Esophagus muscularis mucosa (tissue), 4 donors: Measurements from ENCODE around the gene RABEPK. TPM values are rescaled to one million over a fixed set of nuclear protein-coding genes. Genes with fewer than 3 reads are reported as not detected.

ENCODE experiments used
- DNase-seq: peaks from one replicate; pipeline ENCODE4 v3.0.0-alpha.2; 2017; ENCODE audit errors: extremely low spot score
- H3K27ac ChIP-seq, 4 donors: fragments of 200-600 bp; sonication (generic); replicated peaks in 1 of 4; 1 replicate in 3 of 4; 2 replicates in 1 of 4; pipeline ENCODE4 v1.5.1; 2016 to 2019; ENCODE audit warnings: mild to moderate bottlenecking in 1 of 4
- H3K27me3 ChIP-seq, 4 donors: fragments of 200-600 bp; sonication (generic); one replicate each; pipeline versions ENCODE4 v1.5.1 to v1.6.0; 2016 to 2019
- H3K36me3 ChIP-seq, 4 donors: fragments of 200-600 bp; sonication (generic); one replicate each; pipeline ENCODE4 v1.5.1; 2016 to 2019
- H3K4me1 ChIP-seq, 4 donors: fragments of 200-600 bp; sonication (generic); one replicate each; pipeline ENCODE4 v1.5.1; 2016 to 2019
- H3K4me3 ChIP-seq, 4 donors: fragments of 200-600 bp; sonication (generic); 1 replicate in 2 of 4; 2 replicates in 2 of 4; pipeline ENCODE4 v1.5.1; 2016 to 2019; ENCODE audit warnings: mild to moderate bottlenecking in 4 of 4, moderate library complexity in 1 of 4
- H3K9me3 ChIP-seq, 4 donors: fragments of 200-600 bp; sonication (generic); 1 replicate in 3 of 4; 2 replicates in 1 of 4; pipeline ENCODE4 v1.5.1; 2016 to 2019
- CTCF ChIP-seq, 3 experiments: fragments of 200-600 bp in 2 of 3; fragments of 450-650 bp in 1 of 3; sonication (generic) in 2 of 3; IDR thresholded peaks; one replicate each; pipeline ENCODE4 v1.5.1; 2017 to 2019; ENCODE audit warnings: antibody characterized with exemption in 3 of 3, mild to moderate bottlenecking in 2 of 3, moderate library complexity in 1 of 3
- EP300 ChIP-seq: sonication (generic); formaldehyde crosslinking; IDR thresholded peaks from one replicate; pipeline ENCODE4 v1.6.1; 2017; ENCODE audit warnings: antibody characterized with exemption
- POLR2A ChIP-seq: fragments of 450-650 bp; IDR thresholded peaks from one replicate; pipeline ENCODE4 v1.6.1; 2017; ENCODE audit warnings: antibody characterized with exemption, moderate library complexity, mild to moderate bottlenecking, low read depth
- POLR2AphosphoS5 ChIP-seq, 2 donors: sonication (generic); formaldehyde crosslinking; IDR thresholded peaks; one replicate each; pipeline ENCODE4 v1.6.1; 2017; ENCODE audit warnings: antibody characterized with exemption in 2 of 2
- WGBS: methylation state at CpG from one replicate; pipeline ENCODE4 v1.1.5; 2018; 5-methylcytosine and 5-hydroxymethylcytosine counted together
- intact Hi-C: fragments of 100-400 bp; cut with DNase I; formaldehyde crosslinking; loops from one replicate; pipeline ENCODE4 v1.15.1; 2023
- small RNA-seq, 3 donors: library from RNA; depleted of rRNA; stranded (forward); fragments of <200 nt; gene quantifications; one replicate each; pipeline ENCODE3, GENCODE V24; 2016
- total RNA-seq, 4 donors: library from RNA; depleted of rRNA; stranded (reverse); fragments of >200 nt; gene quantifications; one replicate each; pipeline versions ENCODE4 v1.1.0 to v1.2.1, GENCODE V29; 2016

Gene RABEPK
- total RNA-seq, 4 donors from 2014 or later: 11.2 to 21.6 (median 13.7) TPM

- TF ChIP-seq CTCF (IDR thresholded peaks at IDR 0.05) (no peak), POLR2AphosphoS5 (IDR thresholded peaks at IDR 0.05) (no peak), POLR2A (no peak), EP300 (no peak)
- DNase-seq: no peak
- Histone ChIP-seq H3K36me3 (peaks cover 0 to 2% (median 0%) of the 10 kb centered on the region in 4 donors), H3K27me3 (no peaks in the 10 kb centered on the region), H3K4me1 (peaks cover 7 to 61% (median 38%) of the 10 kb centered on the region in 4 donors), H3K4me3 (no peak overlapping the region), H3K9me3 (no peaks in the 10 kb centered on the region), H3K27ac (peak overlapping the region; percentile 9 to 33 (median 20))
- intact Hi-C loops: no loop called here
- WGBS: 54% methylated on average over 3 of the region's 3 CpGs
Observed at GRCh38 chr9:125272697-125273096, 72.4 kb downstream of the RABEPK start.

- TF ChIP-seq POLR2A: no peak
- TF ChIP-seq EP300: no peak
- no peak for TF ChIP-seq POLR2AphosphoS5 (IDR thresholded peaks at IDR 0.05)
- TF ChIP-seq CTCF (IDR thresholded peaks at IDR 0.05): no peak
- DNase-seq: no peak
- H3K27me3 ChIP-seq: no peaks in the 10 kb centered on the region
- no peak overlapping the region for H3K27ac ChIP-seq
- intact Hi-C loops: no loop called here
- no peaks in the 10 kb centered on the region for H3K9me3 ChIP-seq
- whole genome bisulfite sequencing: 98% methylated on average over 4 of the region's 4 CpGs
- peaks cover 7 to 36% (median 31%) of the 10 kb centered on the region in 4 donors for H3K4me1 ChIP-seq
- peaks cover 0 to 5% (median 0%) of the 10 kb centered on the region in 4 donors for H3K36me3 ChIP-seq
- no peak overlapping the region for H3K4me3 ChIP-seq
Observed at GRCh38 chr9:125276771-125277170, 76.4 kb downstream of the RABEPK start.

GRCh38 chr9:125277411-125277810 is 77.1 kb downstream of the RABEPK start:
- TF ChIP-seq POLR2A: no peak
- TF ChIP-seq POLR2AphosphoS5 (IDR thresholded peaks at IDR 0.05): no peak
- no peak for TF ChIP-seq CTCF (IDR thresholded peaks at IDR 0.05)
- TF ChIP-seq EP300: no peak
- no peak for DNase-seq
- Histone ChIP-seq H3K9me3 (no peaks in the 10 kb centered on the region), H3K36me3 (peaks cover 0 to 5% (median 0%) of the 10 kb centered on the region in 4 donors), H3K27ac (no peak overlapping the region), H3K4me3 (no peak overlapping the region), H3K27me3 (no peaks in the 10 kb centered on the region), H3K4me1 (peaks cover 7 to 30% (median 25%) of the 10 kb centered on the region in 4 donors)
- intact Hi-C loops: no loop called here

- Histone ChIP-seq H3K9me3 (no peaks in the 10 kb centered on the region), H3K36me3 (peaks cover 0 to 5% (median 0%) of the 10 kb centered on the region in 4 donors), H3K4me3 (no peak overlapping the region), H3K4me1 (peaks cover 8 to 19% (median 14%) of the 10 kb centered on the region in 4 donors), H3K27ac (no peak overlapping the region), H3K27me3 (no peaks in the 10 kb centered on the region)
- no peak for TF ChIP-seq CTCF (IDR thresholded peaks at IDR 0.05)
- no peak for TF ChIP-seq POLR2AphosphoS5 (IDR thresholded peaks at IDR 0.05)
- TF ChIP-seq POLR2A: no peak
- no peak for TF ChIP-seq EP300
- intact Hi-C loops: no loop called here
- WGBS: 49% methylated on average over 4 of the region's 4 CpGs
- DNase-seq: no peak
Observed at GRCh38 chr9:125280945-125281344, 80.6 kb downstream of the RABEPK start.

Small RNA genes within 50 kb of the gene (small RNA-seq; reads per million reads assigned to genes)
- gene AL354710.1: 0 reads per million in 3 donors

Other genes starting within 250 kb of the RABEPK start
- gene SCAI, start 57.0 kb upstream of the RABEPK start, total RNA-seq: 10 to 100 TPM in 1 of 4 donors, 1 to 10 TPM in 3; 5.6 to 10.4 (median 7.8) TPM
- 10 to 100 TPM; 22.1 to 38.4 (median 34.9) TPM for gene PPP6C, start 10.7 kb upstream of the RABEPK start, total RNA-seq
- 10 to 100 TPM; 57.7 to 88.3 (median 68.7) TPM for gene HSPA5, start 40.8 kb downstream of the RABEPK start, total RNA-seq
- gene GAPVD1, start 61.3 kb downstream of the RABEPK start, total RNA-seq: 10 to 100 TPM; 39.0 to 58.6 (median 45.2) TPM